Hematopoietic multipotent progenitor cell treated with erythropoietin and hydrocortisone succinate and interleukin-3 and kit ligand, for 15 days (in vitro differentiated cells): ENCODE results near the gene EHD4.

ENCODE experiments used
- DNase-seq: peaks from one replicate; pipeline ENCODE4 v3.0.0-alpha.2; 2015; ENCODE audit warnings: low spot score

EHD4 gene

DNA sequence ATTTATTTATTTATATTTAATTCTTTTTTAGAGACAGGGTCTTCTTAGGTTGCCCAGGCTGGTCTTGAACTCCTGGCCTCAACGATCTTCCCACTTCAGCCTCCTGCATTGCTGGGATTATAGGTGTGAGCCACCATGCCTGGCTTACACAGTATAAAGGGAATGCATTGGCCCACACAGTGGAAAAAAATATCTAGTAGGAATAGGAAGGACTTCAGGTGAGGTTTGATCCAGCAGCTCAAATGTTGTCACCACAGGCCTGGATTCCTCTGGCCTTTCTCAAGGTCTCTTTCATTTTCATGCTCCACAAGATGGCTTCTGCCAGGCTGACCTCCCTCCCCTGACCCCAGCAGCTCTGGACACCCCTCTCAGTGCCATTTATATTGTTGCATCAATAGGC, 76.4 kb downstream of the EHD4 start:
- no peak for DNase-seq

DNA sequence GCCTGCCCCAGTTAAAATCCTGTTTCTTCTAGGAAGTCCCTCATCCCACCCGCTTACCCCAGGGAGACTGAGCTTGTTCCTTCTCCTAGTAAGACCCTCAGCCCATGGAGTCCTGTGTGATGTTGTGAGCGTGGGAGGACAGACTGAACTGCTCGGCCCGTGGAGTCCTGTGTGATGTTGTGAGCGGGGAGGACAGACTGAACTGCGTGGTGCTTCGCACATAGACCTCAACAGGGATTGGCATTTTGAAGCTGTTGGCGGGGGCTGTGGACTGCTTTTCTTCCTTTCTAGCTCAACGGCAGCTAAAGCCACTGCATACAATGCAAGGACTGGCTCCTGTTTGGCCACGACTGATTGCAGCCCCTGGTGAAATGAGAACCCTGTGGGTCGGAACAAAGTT, 76.9 kb downstream of the EHD4 start:
- no peak for DNase-seq

DNA sequence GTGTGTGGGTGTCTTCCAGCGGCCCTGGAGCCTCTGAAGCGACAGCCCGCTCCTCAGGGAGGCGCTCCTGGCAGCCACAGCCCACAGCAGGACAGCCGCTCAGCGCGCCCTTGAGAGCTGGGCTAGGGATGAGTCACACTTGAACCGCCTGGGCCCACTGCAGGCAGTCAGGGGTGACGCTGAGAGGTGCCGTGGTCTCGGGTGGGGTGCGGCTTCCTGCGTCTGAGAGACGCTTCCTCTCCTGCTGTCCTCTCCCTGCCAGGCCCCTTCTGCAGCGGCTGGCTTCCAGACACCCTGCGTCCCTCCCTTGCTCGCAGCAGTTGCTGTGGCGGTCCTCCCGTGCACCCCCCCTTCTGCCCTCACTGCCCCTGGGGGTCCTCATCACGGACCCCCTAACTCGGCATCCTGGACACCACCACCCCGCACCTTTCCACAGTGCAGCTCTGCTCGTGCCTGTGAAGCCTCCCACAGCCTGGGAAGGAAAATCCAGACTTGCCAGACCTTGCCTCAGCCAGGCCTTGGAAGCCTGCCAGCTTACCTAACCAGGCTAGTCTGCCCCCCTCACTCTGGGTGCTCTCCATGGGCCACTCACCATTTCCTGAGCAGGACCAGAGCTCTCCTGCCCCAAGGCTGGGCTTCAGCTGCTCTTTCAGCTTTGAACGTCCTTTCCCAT, 77.4 kb downstream of the EHD4 start:
- DNase-seq: no peak

DNA sequence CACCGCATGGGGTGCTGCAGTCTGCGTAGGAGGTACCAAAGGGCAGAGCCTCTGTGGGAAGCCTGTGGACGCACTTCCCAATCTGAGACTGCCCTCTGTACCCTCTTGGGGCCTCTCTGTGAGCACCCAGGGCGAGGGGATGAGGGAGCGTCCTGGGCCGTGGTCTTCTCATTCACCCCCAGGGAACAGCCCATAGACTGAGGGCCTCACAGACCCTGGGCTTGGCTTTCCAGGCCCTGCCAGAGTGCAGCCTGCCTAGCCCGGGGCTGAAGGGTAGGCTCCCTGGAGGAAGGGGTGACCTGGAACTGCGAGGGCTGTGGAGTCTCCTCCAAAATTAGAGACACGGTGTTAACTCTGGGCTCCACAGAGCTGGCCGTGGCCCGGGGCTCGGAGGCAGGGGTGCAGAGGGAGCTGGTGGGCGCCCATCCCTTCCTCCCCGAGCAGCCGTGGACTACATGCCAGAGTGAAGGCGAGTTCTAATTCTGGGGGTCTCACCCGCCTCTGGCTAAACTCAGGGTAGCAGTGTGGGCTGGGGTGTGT, 78.0 kb downstream of the EHD4 start:
- no peak for DNase-seq

DNA sequence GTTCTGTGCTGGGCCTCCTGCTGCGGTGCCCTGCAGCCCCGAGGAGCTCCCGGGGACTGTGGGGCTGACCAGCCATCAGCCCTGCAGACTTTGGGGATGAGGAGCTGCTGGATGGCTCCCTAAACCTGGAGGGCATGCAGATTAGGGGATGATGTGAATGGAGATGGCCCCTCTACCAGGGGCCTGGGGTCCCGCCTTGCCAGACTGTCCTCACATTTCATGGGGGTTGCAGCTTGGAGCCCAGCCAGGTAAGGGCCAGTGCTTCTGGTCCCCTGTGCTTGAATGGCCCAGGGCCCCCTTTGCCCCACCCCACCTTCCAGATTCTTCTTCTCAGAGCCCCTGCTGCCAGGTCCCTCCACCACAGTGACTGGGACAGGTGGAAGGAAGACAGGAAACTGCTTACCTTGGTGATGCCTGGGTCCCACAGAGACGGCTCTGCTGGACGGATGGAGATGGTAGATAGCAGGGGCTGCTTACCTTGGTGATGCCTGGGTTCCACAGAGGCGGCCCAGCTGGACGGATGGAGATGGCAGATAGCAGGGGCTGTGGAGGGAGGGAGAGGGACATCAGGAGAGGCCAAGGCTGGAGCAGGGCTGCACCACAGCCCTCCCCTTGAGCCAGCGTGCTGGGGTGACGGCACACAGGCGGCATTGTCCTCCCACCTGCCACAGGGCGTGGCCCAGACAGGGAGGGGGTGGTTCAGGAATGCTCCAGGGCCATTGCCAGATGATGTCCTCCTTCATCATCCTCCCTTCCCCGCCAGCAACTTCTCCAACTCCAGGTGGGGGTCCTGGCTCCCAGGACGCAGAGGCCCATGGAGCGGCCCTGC, 78.7 kb downstream of the EHD4 start, which contains the start of gene SPTBN5:
TSS of gene SPTBN5 (minus strand) at position 632 of the 829 bp plus-strand sequence. CDS start at position 76, 556 bp downstream.
- DNase-seq: no peak

DNA sequence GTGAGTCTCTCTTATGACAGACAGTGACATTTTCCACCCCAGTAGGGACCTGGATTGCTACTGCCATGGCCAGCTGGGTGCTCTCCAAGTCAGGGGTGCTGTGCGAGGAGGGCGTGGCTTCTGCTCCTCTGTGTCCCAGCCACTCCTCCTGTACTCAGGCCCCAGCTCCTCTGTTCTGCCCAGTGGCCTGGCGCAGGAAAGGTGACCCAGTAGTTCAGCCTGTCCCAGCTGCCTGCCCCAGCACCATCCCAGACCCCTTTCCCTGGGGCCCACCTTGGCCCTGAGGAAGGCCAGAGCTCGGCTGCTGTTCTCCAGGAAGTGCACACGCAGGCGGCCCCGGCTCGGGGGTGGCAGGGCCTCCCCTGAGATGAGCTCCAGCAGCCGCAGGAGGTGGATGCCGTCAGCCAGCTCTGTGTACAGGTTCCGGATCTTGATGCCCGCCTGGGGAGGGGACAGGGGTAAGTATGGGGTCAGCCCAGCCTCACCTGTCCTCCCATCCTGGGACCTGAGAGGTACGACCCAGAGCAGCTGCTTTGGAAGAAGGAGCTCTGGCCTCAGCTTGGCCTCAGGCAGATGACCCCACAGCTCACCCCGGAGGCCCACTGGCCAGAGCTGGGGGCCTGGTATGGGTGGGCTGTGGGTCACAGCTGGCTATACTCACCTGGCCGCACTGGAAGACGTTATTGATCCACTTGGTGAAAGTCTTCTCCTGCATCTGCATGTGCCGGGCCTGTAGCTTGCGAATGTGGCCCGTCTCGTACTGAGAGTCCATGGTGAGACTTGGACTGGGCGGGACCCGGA, 79.5 kb downstream of the EHD4 start:
- DNase-seq: no peak

DNA sequence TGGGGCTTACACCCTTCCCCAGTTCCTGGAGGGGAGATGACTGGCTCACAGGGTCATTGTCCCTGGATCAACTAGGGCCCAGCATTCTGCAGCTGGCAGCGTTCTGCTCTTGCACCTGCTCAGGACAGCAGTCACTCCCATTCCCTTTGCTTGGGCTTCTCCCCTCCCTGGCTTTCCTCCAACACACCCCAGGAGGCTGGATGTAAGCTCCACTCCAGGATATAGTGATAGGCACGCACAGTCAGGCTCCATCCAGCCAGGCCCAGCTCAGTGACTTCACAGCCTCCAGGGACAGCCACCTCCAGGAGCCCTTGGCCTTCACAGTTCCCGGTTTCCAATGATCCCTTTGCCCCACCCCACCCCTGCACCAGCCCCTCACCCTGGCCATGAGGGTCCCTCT, 80.4 kb downstream of the EHD4 start:
- DNase-seq: no peak

DNA sequence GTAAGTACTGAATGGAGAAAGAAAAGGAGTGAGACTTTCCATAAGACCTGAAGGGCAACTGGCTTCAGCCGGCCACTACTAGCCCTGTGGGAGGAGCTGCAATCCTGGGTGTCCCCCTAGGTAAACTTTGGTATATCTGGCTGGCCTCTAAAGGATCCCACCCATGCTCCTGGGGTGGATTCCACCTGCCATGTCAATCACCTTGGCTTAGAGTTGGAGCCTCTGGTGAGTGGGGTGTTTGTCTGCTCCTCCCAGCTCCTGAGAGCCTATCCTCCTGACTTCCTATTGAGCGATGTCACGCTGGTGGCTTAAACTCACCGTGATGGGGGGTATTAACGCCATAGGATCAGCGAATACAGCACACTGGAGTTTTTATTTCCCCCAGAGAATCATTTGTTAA, 81.1 kb downstream of the EHD4 start:
- DNase-seq: no peak

DNA sequence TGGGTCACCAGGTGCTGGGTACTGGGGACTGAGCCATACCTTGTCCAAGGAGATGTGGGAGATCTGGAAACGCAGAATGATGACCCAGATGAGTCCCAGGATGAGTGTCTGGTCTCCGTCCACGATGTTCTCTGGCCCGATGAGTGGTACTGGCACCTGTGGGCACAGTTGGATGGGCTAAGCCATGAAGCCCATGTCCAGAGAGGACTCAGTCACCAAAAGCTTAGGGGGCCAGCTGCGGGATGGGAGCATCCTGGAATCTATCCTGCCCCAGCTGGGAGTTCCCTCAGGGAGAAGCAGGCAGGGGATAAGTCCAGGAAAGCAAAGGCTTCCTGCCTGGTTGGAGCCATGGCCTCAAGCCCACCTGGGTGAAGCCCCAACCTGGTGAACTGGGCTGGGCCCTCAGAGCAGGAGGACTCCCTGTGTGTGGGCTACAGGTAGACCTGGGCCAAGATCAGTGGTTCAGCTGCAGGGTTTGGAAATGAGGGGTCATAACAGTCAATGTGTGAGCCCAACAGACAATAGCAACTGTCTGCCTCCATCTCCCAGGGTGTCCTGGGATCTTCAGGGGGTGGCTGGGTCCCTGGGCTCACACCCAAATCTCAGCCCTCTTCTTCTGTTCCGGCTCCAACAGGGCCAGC, 82.2 kb downstream of the EHD4 start:
- no peak for DNase-seq

DNA sequence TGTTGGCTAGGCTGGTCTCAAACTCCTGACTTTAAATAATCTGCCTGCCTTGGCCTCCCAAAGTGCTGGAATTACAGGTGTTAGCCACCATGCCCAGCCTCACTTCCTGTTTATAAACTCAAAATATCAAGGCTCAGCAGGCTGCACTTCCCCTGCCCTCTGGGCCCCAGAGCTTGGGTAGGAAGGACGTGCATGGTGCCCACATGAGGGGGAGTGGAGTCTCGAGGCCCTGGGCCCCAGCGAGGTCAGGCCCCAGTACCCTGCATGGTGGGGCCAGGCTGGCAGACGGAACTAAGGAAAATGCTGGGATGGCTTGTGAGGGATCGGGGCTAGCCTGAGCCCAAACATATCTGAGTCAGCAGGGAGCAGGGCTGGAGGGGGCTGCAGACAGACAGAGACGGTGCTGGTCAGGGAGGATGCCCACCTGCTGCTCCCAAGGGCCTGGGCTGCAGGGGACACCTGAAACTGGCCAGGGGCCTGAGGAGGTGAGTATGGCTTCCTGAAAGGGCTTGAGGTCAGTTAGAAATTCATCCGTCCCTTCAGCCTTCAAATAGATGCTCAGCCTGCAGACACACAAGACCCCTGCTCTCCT, 83.6 kb downstream of the EHD4 start:
- DNase-seq: no peak

DNA sequence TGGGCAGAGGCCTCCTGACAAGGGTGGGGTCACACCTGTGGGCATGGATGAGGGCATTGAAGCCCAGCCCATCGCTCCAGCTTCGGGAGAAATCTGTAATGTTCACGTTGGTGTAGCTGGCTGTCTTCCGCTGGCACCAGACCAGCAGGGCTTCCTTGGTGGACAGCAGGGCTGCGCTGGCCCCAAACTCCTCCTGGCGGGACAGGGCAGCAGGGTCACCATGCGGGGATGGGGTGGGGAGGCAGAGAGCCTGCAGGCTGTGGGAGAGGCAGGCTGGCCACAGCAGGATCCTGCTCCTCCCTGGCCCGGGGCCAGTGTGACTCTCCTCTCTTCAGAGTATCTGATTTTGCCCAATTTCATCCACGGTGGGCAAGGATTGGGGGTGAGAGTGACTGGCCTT, 84.5 kb downstream of the EHD4 start:
- no peak for DNase-seq

DNA sequence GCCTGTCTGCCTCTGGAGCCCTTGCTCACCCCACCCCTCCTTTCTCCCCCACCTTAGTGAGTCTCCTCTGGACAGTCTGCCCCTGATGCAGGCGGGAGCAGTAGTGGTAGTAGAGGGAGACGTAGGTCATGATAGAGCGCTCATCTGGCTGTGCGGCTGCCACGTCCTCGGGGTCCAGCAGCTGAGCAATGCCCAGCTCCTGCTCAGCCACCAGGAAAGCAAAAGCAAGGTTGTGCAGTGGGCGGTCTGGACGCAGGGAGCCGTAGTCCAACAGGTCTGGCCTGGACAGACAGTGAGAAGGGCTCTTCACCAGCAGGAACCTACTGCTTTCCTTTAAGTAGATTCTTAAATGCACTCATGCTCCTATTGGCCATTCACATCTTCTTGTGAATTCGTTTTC, 85.2 kb downstream of the EHD4 start:
- no peak for DNase-seq

DNA sequence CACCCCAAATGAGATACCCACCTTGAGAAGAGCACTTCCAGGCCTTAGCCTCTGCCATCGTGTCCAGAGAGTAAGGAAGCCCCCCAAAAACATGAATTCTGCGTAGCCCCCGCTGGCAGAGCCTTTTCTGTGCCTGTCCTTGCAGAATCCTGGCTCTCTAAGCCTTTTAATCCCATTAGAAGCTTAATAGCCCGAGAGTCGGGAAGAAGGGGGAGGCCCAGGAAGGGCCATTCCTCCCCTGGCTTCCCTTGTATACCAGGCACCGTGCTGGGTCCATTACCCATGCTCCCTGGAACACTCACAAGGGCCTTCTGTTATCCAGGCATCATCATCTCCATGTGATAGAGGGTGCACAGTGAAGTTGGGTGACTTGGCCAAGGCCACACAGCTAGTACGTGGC, 85.6 kb downstream of the EHD4 start:
- no peak for DNase-seq

DNA sequence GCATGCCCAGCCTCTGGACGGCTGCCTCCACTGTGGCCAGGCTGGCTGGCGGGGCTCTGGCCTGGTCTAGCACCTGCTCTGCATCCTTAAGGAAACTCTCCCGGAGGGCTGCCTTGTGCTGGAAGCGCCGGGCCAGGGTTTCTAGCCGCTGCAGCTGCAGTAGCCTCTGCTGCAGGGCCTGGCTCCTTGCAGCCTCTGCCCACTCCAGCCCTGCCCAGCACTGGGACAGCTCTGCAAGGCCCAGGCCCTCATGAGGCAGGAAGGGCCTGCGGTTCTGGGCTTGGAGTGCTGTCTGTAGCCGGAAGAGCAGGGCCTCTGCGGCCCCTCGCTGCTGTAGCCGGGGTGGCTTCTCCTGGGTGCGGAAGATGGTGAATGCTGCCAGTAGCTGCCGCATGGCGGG, 86.5 kb downstream of the EHD4 start:
- no peak for DNase-seq

DNA sequence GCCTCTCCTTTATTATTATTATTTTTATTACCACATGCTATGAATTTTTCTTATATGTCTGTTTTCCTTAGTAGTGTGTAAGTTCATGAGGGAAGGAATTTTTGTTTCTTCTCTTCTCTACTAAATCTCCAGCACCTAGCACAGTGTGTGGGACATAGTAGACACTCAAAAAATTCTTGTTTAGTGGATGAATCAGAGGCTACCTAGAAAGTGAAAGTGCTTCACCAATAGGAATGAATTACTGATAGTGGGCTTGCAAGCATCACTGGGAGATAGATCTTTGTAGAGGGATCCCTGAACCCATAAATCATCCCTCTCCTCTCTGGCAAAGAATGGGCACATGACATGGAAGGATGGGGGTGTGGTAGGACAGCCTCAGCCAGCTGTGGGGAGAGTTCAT, 87.0 kb downstream of the EHD4 start:
- no peak for DNase-seq

DNA sequence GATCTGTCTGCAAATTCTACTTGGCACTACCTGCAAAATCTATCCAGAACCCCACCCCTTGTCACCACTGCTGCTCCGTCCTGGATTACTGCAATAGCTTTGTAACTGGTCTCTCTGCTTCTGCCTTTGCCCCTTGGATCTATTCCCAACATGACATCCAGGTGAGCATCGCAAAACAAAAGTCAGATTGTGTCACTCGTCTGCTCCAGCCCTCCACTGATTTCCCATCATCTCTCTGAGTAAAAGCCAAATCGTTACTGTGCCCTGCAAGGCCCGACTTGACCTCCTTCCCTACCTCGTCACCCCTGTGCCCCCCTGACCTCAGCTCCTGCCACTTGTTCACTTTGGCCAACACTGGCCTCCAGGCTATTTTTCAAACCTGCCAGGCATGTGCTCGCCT, 87.9 kb downstream of the EHD4 start:
- DNase-seq: no peak

DNA sequence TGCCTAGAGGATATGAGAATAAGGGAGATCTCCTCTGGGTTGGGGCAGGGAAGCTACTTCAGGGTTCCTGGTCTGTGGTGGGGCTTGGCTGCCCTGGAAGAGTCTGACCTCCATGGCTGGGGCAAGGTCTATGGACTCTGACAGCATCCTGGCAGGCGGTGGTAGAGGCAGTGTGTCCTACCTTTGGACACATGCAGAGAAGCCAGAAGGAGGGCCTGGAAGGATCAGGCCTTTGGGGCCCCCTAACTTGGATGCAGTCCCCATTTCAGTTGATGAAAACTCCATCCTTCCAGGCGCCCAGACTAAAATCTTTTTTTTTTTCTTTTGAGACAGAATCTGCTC, 88.9 kb downstream of the EHD4 start:
- DNase-seq: no peak

DNA sequence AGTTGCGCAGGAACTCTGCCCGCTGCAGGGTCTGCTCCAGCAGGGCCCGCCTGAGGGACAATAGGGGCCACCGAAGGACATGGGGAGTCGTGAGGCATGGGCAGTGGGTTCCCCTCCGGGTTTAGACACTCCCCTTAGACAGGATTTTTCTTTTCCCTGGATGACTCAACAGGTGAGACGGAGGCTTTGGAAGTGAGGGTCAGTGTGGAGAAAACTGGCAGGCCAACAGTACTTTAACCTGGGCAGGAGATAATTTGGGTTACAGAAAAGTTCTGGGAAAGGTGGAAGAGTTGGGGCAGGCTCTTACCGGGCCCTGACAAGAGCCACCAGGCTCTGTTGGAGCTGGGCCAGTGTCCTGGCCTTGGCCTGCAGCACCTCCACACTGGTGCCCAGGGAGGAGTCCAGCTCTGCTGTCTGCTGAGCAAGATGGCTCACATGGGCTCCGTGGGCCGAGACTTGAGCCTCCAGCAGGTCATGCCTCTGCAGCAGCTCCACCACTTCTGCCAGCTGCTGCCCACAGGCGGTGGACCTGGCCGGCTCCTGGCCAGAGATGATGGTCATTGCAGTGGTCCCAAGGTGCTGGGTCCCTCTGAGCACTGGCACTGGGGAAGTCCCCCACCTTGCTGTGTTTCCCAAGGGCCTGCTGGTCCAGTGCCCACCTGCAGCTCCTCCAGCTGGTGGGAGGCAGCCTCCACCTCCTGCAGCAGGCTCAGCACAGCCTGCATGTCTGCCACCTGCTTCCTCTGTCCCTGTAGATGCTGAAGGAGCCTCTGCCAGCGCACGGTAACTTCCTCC, 89.5 kb downstream of the EHD4 start:
- no peak for DNase-seq

DNA sequence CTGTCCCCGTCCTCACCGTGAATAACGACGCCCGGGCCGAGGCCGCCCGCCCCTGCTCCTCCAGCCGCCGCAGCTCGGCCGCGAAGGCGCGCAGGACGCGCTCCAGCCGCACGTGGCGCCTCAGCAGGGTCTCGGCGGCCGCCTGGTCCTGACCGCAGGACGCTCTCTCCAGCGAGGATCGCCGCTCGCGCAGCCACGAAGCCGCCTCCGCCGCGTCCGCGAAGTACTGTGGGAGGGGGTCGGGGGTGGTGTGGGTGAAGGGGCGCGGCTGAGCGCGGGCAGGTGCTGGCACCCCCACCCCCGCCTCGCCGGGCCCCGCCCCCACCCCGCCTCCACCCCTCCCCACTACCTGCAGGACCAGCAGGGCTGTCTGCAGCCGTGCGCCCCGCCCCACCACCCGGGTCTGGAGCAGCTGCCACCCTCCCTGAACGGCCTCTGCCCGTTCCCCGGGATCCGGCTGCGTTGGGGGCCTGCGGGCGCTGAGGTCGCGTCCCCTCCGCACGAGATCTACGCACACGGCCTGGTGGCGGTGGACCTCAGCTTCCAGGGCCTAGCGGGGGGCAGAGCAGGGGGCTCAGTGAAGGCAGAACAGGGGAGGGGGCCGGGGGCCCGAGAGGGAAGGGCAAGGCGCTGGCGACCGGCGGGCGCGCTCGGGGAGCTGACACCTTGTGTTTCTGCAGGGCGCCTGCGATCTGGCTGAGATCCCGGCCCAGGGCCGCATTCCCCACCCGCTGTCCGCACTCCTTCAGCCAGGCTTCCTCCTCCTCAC, 90.3 kb downstream of the EHD4 start:
- DNase-seq: no peak

DNA sequence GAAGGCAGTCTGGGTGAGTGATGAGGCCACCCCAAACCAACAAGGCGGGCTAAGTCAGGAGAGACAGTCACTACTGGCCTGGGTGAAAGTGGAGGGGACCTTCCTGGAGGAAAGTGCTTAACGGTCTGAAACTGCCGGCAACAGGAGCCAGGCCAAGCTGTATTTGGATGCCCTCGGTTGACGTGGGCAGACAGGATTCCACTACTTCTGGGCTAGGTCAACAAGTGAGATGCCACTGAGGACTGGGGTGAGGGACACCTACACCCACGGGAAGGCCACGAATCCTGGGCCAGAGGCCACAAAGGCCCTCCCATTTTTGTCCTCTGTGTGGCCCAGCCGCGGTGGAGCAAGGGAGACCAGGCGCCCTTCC, 90.8 kb downstream of the EHD4 start:
- no peak for DNase-seq
